ENCODE data around the gene KIF6.

DNA sequence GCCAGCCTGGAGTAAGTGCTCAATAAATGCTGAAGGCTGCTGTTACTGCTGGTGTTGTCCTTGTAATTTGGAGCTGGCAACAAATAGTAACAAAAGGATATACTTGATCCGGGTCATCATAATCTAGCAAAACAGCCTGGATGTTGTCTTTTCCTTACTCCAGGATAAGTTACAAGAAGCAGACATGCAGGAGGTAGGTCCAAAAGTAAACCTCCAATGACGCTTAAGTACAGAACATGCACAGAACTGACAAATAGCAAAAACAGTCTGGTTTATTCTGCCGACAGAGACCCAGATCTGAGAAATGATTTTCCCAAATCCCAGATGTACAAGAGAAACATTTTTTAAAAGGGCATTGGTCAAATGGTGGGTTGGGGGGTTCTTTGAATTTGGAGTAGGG, 309.7 kb downstream of the KIF6 start:
- TF ChIP-seq, protein P1, sequence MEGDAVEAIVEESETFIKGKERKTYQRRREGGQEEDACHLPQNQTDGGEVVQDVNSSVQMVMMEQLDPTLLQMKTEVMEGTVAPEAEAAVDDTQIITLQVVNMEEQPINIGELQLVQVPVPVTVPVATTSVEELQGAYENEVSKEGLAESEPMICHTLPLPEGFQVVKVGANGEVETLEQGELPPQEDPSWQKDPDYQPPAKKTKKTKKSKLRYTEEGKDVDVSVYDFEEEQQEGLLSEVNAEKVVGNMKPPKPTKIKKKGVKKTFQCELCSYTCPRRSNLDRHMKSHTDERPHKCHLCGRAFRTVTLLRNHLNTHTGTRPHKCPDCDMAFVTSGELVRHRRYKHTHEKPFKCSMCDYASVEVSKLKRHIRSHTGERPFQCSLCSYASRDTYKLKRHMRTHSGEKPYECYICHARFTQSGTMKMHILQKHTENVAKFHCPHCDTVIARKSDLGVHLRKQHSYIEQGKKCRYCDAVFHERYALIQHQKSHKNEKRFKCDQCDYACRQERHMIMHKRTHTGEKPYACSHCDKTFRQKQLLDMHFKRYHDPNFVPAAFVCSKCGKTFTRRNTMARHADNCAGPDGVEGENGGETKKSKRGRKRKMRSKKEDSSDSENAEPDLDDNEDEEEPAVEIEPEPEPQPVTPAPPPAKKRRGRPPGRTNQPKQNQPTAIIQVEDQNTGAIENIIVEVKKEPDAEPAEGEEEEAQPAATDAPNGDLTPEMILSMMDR (conservative IDR thresholded peaks at IDR 0.05; ENCODE audit: low read length), result no peak
- no peak for TF ChIP-seq EZH2phosphoT487 (IDR thresholded peaks at IDR 0.05; ENCODE audit: borderline replicate concordance)

Measured in Loucy (cell line).